ENCODE results near the gene ZNF8. TPM values are rescaled to one million over a fixed set of nuclear protein-coding genes. Genes with fewer than 3 reads are reported as not detected.

Gene ZNF8
- total and polyA plus RNA-seq, 2 donors (not counting 1 experiment from before 2014, with no cell fraction given), result 2.6 to 5.6 TPM

DNA sequence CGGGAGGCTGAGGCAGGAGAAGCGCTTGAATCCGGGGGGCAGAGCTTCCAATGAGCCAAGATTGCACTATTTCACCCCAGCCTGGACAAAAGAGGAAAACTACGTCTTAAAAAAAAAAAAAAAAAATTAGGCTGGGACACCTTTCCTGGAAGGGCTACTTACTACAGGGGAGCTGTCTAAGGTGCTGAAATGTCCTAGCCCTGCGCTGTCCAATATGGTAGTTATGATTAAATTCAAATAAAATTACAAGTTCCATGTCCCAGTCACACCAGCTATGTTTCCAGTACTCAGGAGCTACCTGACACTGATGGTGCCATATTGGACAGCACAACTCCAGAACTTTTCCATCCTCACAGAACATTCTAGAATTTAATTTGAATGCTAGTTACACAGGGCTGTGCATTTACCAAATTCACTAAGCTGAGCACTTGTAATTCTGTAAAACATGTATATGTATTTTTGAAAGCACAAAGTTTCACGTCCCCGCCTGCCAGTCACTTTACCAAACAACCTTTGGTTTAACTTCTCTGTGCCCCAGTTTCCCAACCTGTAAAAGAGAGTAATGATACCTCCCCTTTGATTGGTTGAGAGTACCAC lies 38.8 kb downstream of the ZNF8 start:
- DNase-seq (ENCODE audit: low read depth in 2 of 2), result peak; percentile 47 to 66
- no peaks in the 10 kb centered on the region for H4K20me1 ChIP-seq (ENCODE audit: control insufficient read depth, extremely low read depth, insufficient read depth, low read length)
- peaks cover 13% of the 10 kb centered on the region for H3K36me3 ChIP-seq (ENCODE audit: control insufficient read depth, insufficient read depth, low read length)

GRCh38 chr19:58318297-58318696 lies 39.5 kb downstream of the ZNF8 start:
- Histone ChIP-seq H3K36me3 (ENCODE audit: control insufficient read depth, insufficient read depth, low read length) (peaks cover 8% of the 10 kb centered on the region), H3K27ac (ENCODE audit: insufficient read depth, low read length) (no peak overlapping the region), H4K20me1 (ENCODE audit: control insufficient read depth, extremely low read depth, insufficient read depth, low read length) (no peaks in the 10 kb centered on the region), H3K4me2 (ENCODE audit: extremely low read depth, insufficient read depth, low read length) (no peak overlapping the region), H2AFZ (ENCODE audit: low read length) (no peak overlapping the region), H3K27me3 (ENCODE audit: control insufficient read depth, insufficient read depth, low read length) (no peaks in the 10 kb centered on the region), H3K9me3 (ENCODE audit: control insufficient read depth, insufficient read depth, low read depth, low read length) (no peaks in the 10 kb centered on the region), H3K4me1 (ENCODE audit: control insufficient read depth, extremely low read depth, insufficient read depth, low read length) (no peaks in the 10 kb centered on the region), H3K79me2 (ENCODE audit: control insufficient read depth, insufficient read depth, low read length) (no peaks in the 10 kb centered on the region), H3K9ac (ENCODE audit: insufficient read depth, low read length) (no peak overlapping the region), H3K4me3 (replicated peaks in 1 of 4; ENCODE audit: control extremely low read depth in 1 of 4, insufficient read depth in 1 of 4, low read depth in 3 of 4, low read length in 4 of 4) (no peak overlapping the region)
- TF ChIP-seq CTCF (conservative IDR thresholded peaks at IDR 0.05 in 1 of 2, IDR thresholded peaks at IDR 0.05 in 1 of 2; ENCODE audit: low read depth in 1 of 2, low read length in 2 of 2) (no peak), EZH2 (IDR thresholded peaks at IDR 0.05; ENCODE audit: low read length, missing control alignments) (no peak)
- DNase-seq (ENCODE audit: low read depth in 2 of 2), result no peak

More for the DNA sequence above, 38.8 kb downstream of the ZNF8 start:
- no peaks in the 10 kb centered on the region for H3K79me2 ChIP-seq (ENCODE audit: control insufficient read depth, insufficient read depth, low read length)
- no peak overlapping the region for H2AFZ ChIP-seq (ENCODE audit: low read length)
- H3K4me3 ChIP-seq (replicated peaks in 1 of 4; ENCODE audit: control extremely low read depth in 1 of 4, insufficient read depth in 1 of 4, low read depth in 3 of 4, low read length in 4 of 4), result no peak overlapping the region
- no peaks in the 10 kb centered on the region for H3K4me1 ChIP-seq (ENCODE audit: control insufficient read depth, extremely low read depth, insufficient read depth, low read length)
- TF ChIP-seq EZH2 (IDR thresholded peaks at IDR 0.05; ENCODE audit: low read length, missing control alignments) (no peak), CTCF (conservative IDR thresholded peaks at IDR 0.05 in 1 of 2, IDR thresholded peaks at IDR 0.05 in 1 of 2; ENCODE audit: low read depth in 1 of 2, low read length in 2 of 2) (no peak)
- H3K27me3 ChIP-seq (ENCODE audit: control insufficient read depth, insufficient read depth, low read length), result no peaks in the 10 kb centered on the region
- H3K9me3 ChIP-seq (ENCODE audit: control insufficient read depth, insufficient read depth, low read depth, low read length), result no peaks in the 10 kb centered on the region
- no peak overlapping the region for H3K4me2 ChIP-seq (ENCODE audit: extremely low read depth, insufficient read depth, low read length)
- no peak overlapping the region for H3K27ac ChIP-seq (ENCODE audit: insufficient read depth, low read length)
- no peak overlapping the region for H3K9ac ChIP-seq (ENCODE audit: insufficient read depth, low read length)

- DNase-seq (ENCODE audit: low read depth in 2 of 2), result no peak
- Histone ChIP-seq H3K79me2 (ENCODE audit: control insufficient read depth, insufficient read depth, low read length) (no peaks in the 10 kb centered on the region), H3K4me3 (replicated peaks in 1 of 4; ENCODE audit: control extremely low read depth in 1 of 4, insufficient read depth in 1 of 4, low read depth in 3 of 4, low read length in 4 of 4) (no peak overlapping the region), H3K27ac (ENCODE audit: insufficient read depth, low read length) (no peak overlapping the region), H3K9me3 (ENCODE audit: control insufficient read depth, insufficient read depth, low read depth, low read length) (no peaks in the 10 kb centered on the region), H3K4me1 (ENCODE audit: control insufficient read depth, extremely low read depth, insufficient read depth, low read length) (no peaks in the 10 kb centered on the region), H3K4me2 (ENCODE audit: extremely low read depth, insufficient read depth, low read length) (no peak overlapping the region), H2AFZ (ENCODE audit: low read length) (no peak overlapping the region), H3K36me3 (ENCODE audit: control insufficient read depth, insufficient read depth, low read length) (peaks cover 8% of the 10 kb centered on the region), H4K20me1 (ENCODE audit: control insufficient read depth, extremely low read depth, insufficient read depth, low read length) (no peaks in the 10 kb centered on the region), H3K27me3 (ENCODE audit: control insufficient read depth, insufficient read depth, low read length) (no peaks in the 10 kb centered on the region), H3K9ac (ENCODE audit: insufficient read depth, low read length) (no peak overlapping the region)
- TF ChIP-seq EZH2 (IDR thresholded peaks at IDR 0.05; ENCODE audit: low read length, missing control alignments) (no peak), CTCF (conservative IDR thresholded peaks at IDR 0.05 in 1 of 2, IDR thresholded peaks at IDR 0.05 in 1 of 2; ENCODE audit: low read depth in 1 of 2, low read length in 2 of 2) (no peak)
These were observed 40.5 kb downstream of the ZNF8 start for GRCh38 chr19:58319241-58319640.
